Endodermal cell (in vitro differentiated cells): Measurements from ENCODE around the gene GUCA1A. TPM values are rescaled to one million over a fixed set of nuclear protein-coding genes. Genes with fewer than 3 reads are reported as not detected.

ENCODE experiments used
- DNase-seq: peaks from one replicate; pipeline ENCODE4 v3.0.0-alpha.2; 2017
- H3K27ac ChIP-seq: 2 replicates; pipeline ENCODE4 v1.5.1; 2013; ENCODE audit warnings: mild to moderate bottlenecking, low read depth, low read length, moderate library complexity
- H3K27me3 ChIP-seq: 2 replicates; pipeline ENCODE4 v1.6.1; 2013; ENCODE audit warnings: mild to moderate bottlenecking, low read length, moderate library complexity; ENCODE audit not compliant: insufficient read depth, control insufficient read depth, poor library complexity, severe bottlenecking
- H3K36me3 ChIP-seq: 2 replicates; pipeline ENCODE4 v1.7.0; 2013; ENCODE audit warnings: mild to moderate bottlenecking, low read length, moderate library complexity; ENCODE audit not compliant: control insufficient read depth, insufficient read depth
- H3K4me1 ChIP-seq: one replicate; pipeline ENCODE4 v1.7.0; 2013; ENCODE audit warnings: low read length; ENCODE audit not compliant: control insufficient read depth, insufficient read depth
- H3K4me3 ChIP-seq: 2 replicates; pipeline ENCODE4 v1.5.1; 2013; ENCODE audit warnings: mild to moderate bottlenecking, low read length, moderate library complexity
- H3K9ac ChIP-seq: 2 replicates; pipeline ENCODE4 v1.6.1; 2013; ENCODE audit warnings: mild to moderate bottlenecking, low read length, moderate library complexity; ENCODE audit not compliant: poor library complexity, severe bottlenecking; ENCODE audit errors: extremely low read depth
- H3K9me3 ChIP-seq: 2 replicates; pipeline ENCODE4 v1.6.1; 2013; ENCODE audit warnings: mild to moderate bottlenecking, low read length, moderate library complexity; ENCODE audit not compliant: control insufficient read depth
- H3K27ac Mint-ChIP-seq: 2 replicates; pipeline ENCODE4 v1.8.0; 2020; ENCODE audit warnings: mixed read lengths
- H3K27me3 Mint-ChIP-seq: 2 replicates; pipeline ENCODE4 v1.8.0; 2021; ENCODE audit warnings: mild to moderate bottlenecking, mixed read lengths; ENCODE audit not compliant: insufficient read depth
- H3K36me3 Mint-ChIP-seq: 2 replicates; pipeline ENCODE4 v1.8.0; 2020; ENCODE audit warnings: low read depth, mixed read lengths
- H3K4me1 Mint-ChIP-seq: 2 replicates; pipeline ENCODE4 v1.8.0; 2020; ENCODE audit warnings: mixed read lengths
- H3K4me3 Mint-ChIP-seq: 2 replicates; pipeline ENCODE4 v1.8.0; 2020; ENCODE audit warnings: mild to moderate bottlenecking, moderate library complexity, mixed read lengths
- H3K9me3 Mint-ChIP-seq: 2 replicates; pipeline ENCODE4 v1.8.0; 2020; ENCODE audit warnings: mild to moderate bottlenecking, mixed read lengths
- WGBS, 2 experiments: methylation state at CpG; one replicate each; pipeline versions ENCODE4 v1.1.5 to v1.1.7; 2013; ENCODE audit warnings: missing lambda C conversion rate in 2 of 2, mixed read lengths in 1 of 2; ENCODE audit not compliant: insufficient coverage in 1 of 2, insufficient read length in 1 of 2; 5-methylcytosine and 5-hydroxymethylcytosine counted together
- total RNA-seq, 2 donors: library from RNA; stranded (reverse); fragmentation: NEBNext Ultra II Directional in 1 of 2; extraction: Animal tissue kit (Norgen Biotek cat#: 25700) in 1 of 2; gene quantifications; 2 replicates in 1 of 2; 3 replicates in 1 of 2; pipeline ENCODE4 v1.2.1, GENCODE V29; 2021
- TF ChIP-seq, protein P1 (sequence below): fragments of 200-600 bp; sonication (generic); conservative IDR thresholded peaks from 2 replicates; pipeline ENCODE4 v1.5.0; 2021; ENCODE audit warnings: antibody characterized with exemption, mild to moderate bottlenecking

GUCA1A gene
- total RNA-seq, 2 donors from 2014 or later: 3.9 to 4.4 TPM

DNA sequence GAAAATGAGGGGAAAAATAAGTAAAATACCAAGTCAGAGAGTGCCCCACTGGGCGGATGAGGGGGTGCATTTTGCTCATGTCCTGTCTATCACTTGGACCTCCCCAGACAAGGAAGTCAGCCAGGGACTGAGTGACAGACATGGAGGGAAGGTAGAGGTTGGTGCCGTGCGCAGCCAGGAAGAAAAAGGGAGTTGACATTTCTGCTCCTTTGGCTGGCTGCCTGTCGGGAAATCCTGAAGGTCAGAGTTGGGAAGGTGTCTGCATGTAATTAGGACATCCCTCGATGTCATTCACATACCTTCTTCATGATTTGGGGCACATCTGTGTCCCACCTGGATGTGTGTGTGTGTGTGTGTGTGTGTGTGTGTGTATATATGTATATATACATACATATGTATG is 8.9 kb downstream of the GUCA1A start:
- no peaks in the 10 kb centered on the region for H3K27me3 ChIP-seq
- Mint-ChIP-seq H3K4me1 (peaks cover 2% of the 10 kb centered on the region), H3K27me3 (peaks cover 2% of the 10 kb centered on the region), H3K4me3 (no peak overlapping the region), H3K27ac (no peak overlapping the region), H3K9me3 (no peaks in the 10 kb centered on the region), H3K36me3 (peaks cover 2% of the 10 kb centered on the region)
- no peaks in the 10 kb centered on the region for H3K4me1 ChIP-seq
- WGBS, 2 experiments: 67 to 90% methylated on average over 1 to 5 of the region's 5 CpGs
- H3K9ac ChIP-seq: no peak overlapping the region
- H3K4me3 ChIP-seq: no peak overlapping the region
- no peak overlapping the region for H3K27ac ChIP-seq
- no peaks in the 10 kb centered on the region for H3K36me3 ChIP-seq
- no peaks in the 10 kb centered on the region for H3K9me3 ChIP-seq
- no peak for DNase-seq
- TF ChIP-seq, protein P1, sequence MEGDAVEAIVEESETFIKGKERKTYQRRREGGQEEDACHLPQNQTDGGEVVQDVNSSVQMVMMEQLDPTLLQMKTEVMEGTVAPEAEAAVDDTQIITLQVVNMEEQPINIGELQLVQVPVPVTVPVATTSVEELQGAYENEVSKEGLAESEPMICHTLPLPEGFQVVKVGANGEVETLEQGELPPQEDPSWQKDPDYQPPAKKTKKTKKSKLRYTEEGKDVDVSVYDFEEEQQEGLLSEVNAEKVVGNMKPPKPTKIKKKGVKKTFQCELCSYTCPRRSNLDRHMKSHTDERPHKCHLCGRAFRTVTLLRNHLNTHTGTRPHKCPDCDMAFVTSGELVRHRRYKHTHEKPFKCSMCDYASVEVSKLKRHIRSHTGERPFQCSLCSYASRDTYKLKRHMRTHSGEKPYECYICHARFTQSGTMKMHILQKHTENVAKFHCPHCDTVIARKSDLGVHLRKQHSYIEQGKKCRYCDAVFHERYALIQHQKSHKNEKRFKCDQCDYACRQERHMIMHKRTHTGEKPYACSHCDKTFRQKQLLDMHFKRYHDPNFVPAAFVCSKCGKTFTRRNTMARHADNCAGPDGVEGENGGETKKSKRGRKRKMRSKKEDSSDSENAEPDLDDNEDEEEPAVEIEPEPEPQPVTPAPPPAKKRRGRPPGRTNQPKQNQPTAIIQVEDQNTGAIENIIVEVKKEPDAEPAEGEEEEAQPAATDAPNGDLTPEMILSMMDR: no peak

DNA sequence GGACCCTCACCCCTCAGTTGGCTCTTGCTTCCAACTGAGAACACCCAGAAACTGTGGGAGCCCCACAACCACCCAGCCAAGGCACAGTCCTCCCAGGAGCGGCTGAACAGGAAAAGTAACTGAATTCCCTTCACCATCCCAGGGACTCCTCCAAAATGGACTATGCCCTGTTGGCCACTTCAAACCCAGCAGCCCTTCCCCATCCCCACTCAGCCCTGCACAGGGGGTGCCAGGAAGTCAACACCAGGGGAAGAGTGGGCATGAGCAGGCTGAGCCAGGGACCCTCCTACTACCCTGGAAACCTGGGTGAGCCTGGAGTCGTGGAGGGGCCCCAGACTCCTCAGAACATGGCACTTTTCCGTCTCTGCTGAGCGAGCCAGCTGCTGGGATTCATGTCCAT is 11.3 kb downstream of the GUCA1A start:
- TF ChIP-seq, protein P1: no peak
- Mint-ChIP-seq H3K27me3 (no peaks in the 10 kb centered on the region), H3K4me1 (no peaks in the 10 kb centered on the region), H3K36me3 (peaks cover 2% of the 10 kb centered on the region), H3K27ac (no peak overlapping the region), H3K9me3 (no peaks in the 10 kb centered on the region), H3K4me3 (no peak overlapping the region)
- H3K27me3 ChIP-seq: no peaks in the 10 kb centered on the region
- H3K9me3 ChIP-seq: no peaks in the 10 kb centered on the region
- H3K9ac ChIP-seq: no peak overlapping the region
- H3K36me3 ChIP-seq: no peaks in the 10 kb centered on the region
- no peak overlapping the region for H3K4me3 ChIP-seq
- 86 to 95% methylated on average over 1 to 4 of the region's 4 CpGs for WGBS, 2 experiments
- DNase-seq: no peak
- no peak overlapping the region for H3K27ac ChIP-seq
- H3K4me1 ChIP-seq: no peaks in the 10 kb centered on the region

DNA sequence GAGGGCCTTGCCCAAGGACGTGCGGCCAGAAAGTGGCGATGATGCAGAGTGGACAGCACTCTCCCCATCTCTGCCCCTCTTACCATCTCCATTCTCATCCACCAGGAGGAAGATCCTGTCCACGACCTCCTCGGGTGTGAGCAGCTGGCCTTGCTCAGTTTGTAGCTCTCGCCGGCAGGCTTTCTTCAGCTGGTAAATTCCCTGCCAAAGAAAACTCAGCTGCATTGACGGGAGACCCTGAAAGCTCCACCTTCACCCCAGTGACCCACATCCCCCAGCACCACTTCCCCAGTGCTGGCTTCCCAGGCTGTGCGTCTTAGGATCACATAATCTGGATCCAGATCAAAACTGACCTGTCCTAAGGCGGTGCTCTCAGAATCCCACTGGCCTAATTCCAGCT is 12.4 kb downstream of the GUCA1A start:
- Mint-ChIP-seq H3K27ac (no peak overlapping the region), H3K9me3 (no peaks in the 10 kb centered on the region), H3K4me1 (no peaks in the 10 kb centered on the region), H3K36me3 (no peaks in the 10 kb centered on the region), H3K27me3 (no peaks in the 10 kb centered on the region), H3K4me3 (no peak overlapping the region)
- Histone ChIP-seq H3K9ac (no peak overlapping the region), H3K27ac (no peak overlapping the region), H3K4me3 (no peak overlapping the region), H3K4me1 (no peaks in the 10 kb centered on the region), H3K36me3 (no peaks in the 10 kb centered on the region), H3K9me3 (no peaks in the 10 kb centered on the region), H3K27me3 (no peaks in the 10 kb centered on the region)
- WGBS, 2 experiments: 81 to 90% methylated on average over 5 to 10 of the region's 10 CpGs
- TF ChIP-seq, protein P1: no peak
- DNase-seq: no peak
